HCT116 (cell line): ENCODE results near the gene KCNQ4. TPM values are rescaled to one million over a fixed set of nuclear protein-coding genes. Genes with fewer than 3 reads are reported as not detected.

ENCODE experiments used
- ATAC-seq: fragments of 200-7000 bp; cut with Tn5 transposase; 2 replicates; pipeline ENCODE4 v1.9.1; 2020; ENCODE audit warnings: mild to moderate bottlenecking, moderate library complexity
- BruUV-seq: library from RNA; stranded (reverse); fragments of 400-500 nt; replicated peaks from 2 replicates; lab custom pipeline; 2021; lab: Mats Ljungman, UMichigan
- CTCF ChIA-PET: fragments of 300-600 bp; sonication (Branson Sonifier 250); formaldehyde crosslinking; loops from one replicate; lab custom pipeline; 2021; ENCODE audit warnings: antibody characterized with exemption; lab: Charles Lee
- POLR2A ChIA-PET: fragments of 300-600, 350-600 bp; sonication (Branson Sonifier 250); formaldehyde crosslinking; loops from one replicate; lab custom pipeline; 2021; ENCODE audit warnings: antibody characterized with exemption; lab: Charles Lee
- RAD21 ChIA-PET, 2 experiments: fragments of 300-600 bp; sonication (Branson Sonifier 250); formaldehyde crosslinking; loops; one replicate each; lab custom pipeline; 2023; ENCODE audit warnings: low total read pairs in 2 of 2; ENCODE audit not compliant: uncharacterized antibody in 2 of 2, unreplicated experiment in 2 of 2, low non-redundant PET in 1 of 2; lab: Charles Lee
- DNase-seq: peaks from one replicate; pipeline ENCODE4 v3.0.0-alpha.2; 2010; ENCODE audit warnings: low read depth, low spot score
- H2AFZ ChIP-seq: fragments of 200-600 bp; shearing (Covaris generic), sonication (generic); 2 replicates; pipeline ENCODE4 v1.6.1; 2017; ENCODE audit warnings: low read depth, mixed run types, mixed read lengths, antibody characterized with exemption, low read length; ENCODE audit not compliant: poor library complexity, severe bottlenecking
- H3K27ac ChIP-seq: 2 replicates; pipeline ENCODE4 v1.5.1; 2012; ENCODE audit warnings: low read depth, low read length
- H3K27me3 ChIP-seq: fragments of 200-600 bp; sonication (generic); 2 replicates; pipeline ENCODE4 v1.6.1; 2016; ENCODE audit warnings: mixed run types, low read length, mixed read lengths; ENCODE audit not compliant: insufficient read depth
- H3K36me3 ChIP-seq, 2 experiments: fragments of 200-500 bp in 1 of 2; fragments of 200-600 bp in 1 of 2; sonication (Bioruptor generic) in 1 of 2; sonication (generic) in 1 of 2; 2 replicates each; pipeline versions ENCODE4 v1.5.1 to v1.6.1; 2014 to 2016; ENCODE audit warnings: low read length in 2 of 2, inconsistent platforms in 1 of 2, mixed read lengths in 1 of 2, mixed run types in 1 of 2; ENCODE audit not compliant: insufficient read depth in 2 of 2, control insufficient read depth in 1 of 2
- H3K4me1 ChIP-seq, 2 experiments: fragments of 200-600 bp in 1 of 2; sonication (generic) in 1 of 2; 2 replicates each; pipeline versions ENCODE4 v1.5.1 to v1.6.1; 2012 to 2017; ENCODE audit warnings: low read length in 2 of 2, inconsistent platforms in 1 of 2, mild to moderate bottlenecking in 1 of 2, mixed read lengths in 1 of 2, mixed run types in 1 of 2, moderate library complexity in 1 of 2; ENCODE audit not compliant: insufficient read depth in 2 of 2, control insufficient read depth in 1 of 2
- H3K4me2 ChIP-seq: fragments of 200-600 bp; sonication (generic); 2 replicates; pipeline ENCODE4 v1.6.1; 2017; ENCODE audit warnings: mixed run types, low read length, mixed read lengths
- H3K4me3 ChIP-seq, 2 experiments: fragments of 200-600 bp in 1 of 2; sonication (generic) in 1 of 2; replicated peaks in 1 of 2; 2 replicates each; pipeline ENCODE4 v1.5.1; 2011 to 2016; ENCODE audit warnings: low read length in 2 of 2, control low read depth in 1 of 2, low read depth in 1 of 2, mild to moderate bottlenecking in 1 of 2, mixed read lengths in 1 of 2, mixed run types in 1 of 2
- H3K79me2 ChIP-seq: fragments of 200-600 bp; sonication (generic); 2 replicates; pipeline ENCODE4 v1.6.1; 2017; ENCODE audit warnings: mild to moderate bottlenecking, mixed run types, low read length, moderate library complexity, mixed read lengths; ENCODE audit not compliant: insufficient read depth
- H3K9ac ChIP-seq: fragments of 200-600 bp; sonication (generic); 2 replicates; pipeline ENCODE4 v1.6.1; 2016; ENCODE audit warnings: low read length, mixed read lengths
- H3K9me2 ChIP-seq: fragments of 200-600 bp; sonication (generic), shearing (Covaris generic); 2 replicates; pipeline ENCODE4 v1.6.1; 2017; ENCODE audit warnings: mixed run types, mild to moderate bottlenecking, moderate library complexity; ENCODE audit not compliant: insufficient read depth
- H3K9me3 ChIP-seq, 2 experiments: fragments of 200-500 bp in 1 of 2; fragments of 200-600 bp in 1 of 2; sonication (Bioruptor generic) in 1 of 2; sonication (generic) in 1 of 2; 2 replicates each; pipeline ENCODE4 v1.6.1; 2014 to 2017; ENCODE audit warnings: low read length in 2 of 2, mixed read lengths in 2 of 2, inconsistent platforms in 1 of 2, low read depth in 1 of 2, mild to moderate bottlenecking in 1 of 2, mixed run types in 1 of 2, moderate library complexity in 1 of 2; ENCODE audit not compliant: control insufficient read depth in 1 of 2, insufficient read depth in 1 of 2
- H4K20me1 ChIP-seq: fragments of 200-600 bp; sonication (generic), shearing (Covaris generic); 2 replicates; pipeline ENCODE4 v1.6.1; 2017; ENCODE audit warnings: mixed run types, mild to moderate bottlenecking, moderate library complexity; ENCODE audit not compliant: insufficient read depth
- ATF3 ChIP-seq: IDR thresholded peaks from 2 replicates; pipeline ENCODE4 v1.6.1; 2012
- CBX3 ChIP-seq: IDR thresholded peaks from 2 replicates; pipeline ENCODE4 v1.6.1; 2012; ENCODE audit warnings: low read depth
- CEBPB ChIP-seq: IDR thresholded peaks from 2 replicates; pipeline ENCODE4 v1.6.1; 2012; ENCODE audit warnings: low read depth
- CTCF ChIP-seq, 3 experiments: fragments of 200-600 bp in 1 of 3; sonication (generic) in 1 of 3; IDR thresholded peaks in 2 of 3; conservative IDR thresholded peaks in 1 of 3; 2 replicates each; pipeline ENCODE4 v1.5.1; 2012 to 2017; ENCODE audit warnings: low read depth in 2 of 3, low read length in 2 of 3, antibody characterized with exemption in 1 of 3, borderline replicate concordance in 1 of 3, control low read depth in 1 of 3, mild to moderate bottlenecking in 1 of 3, mixed read lengths in 1 of 3, mixed run types in 1 of 3, moderate library complexity in 1 of 3; ENCODE audit not compliant: insufficient read depth in 1 of 3
- EZH2phosphoT487 ChIP-seq: fragments of 200-600 bp; IDR thresholded peaks from 2 replicates; pipeline ENCODE4 v1.6.1; 2018; ENCODE audit warnings: antibody characterized with exemption, borderline replicate concordance
- FOSL1 ChIP-seq: IDR thresholded peaks from 2 replicates; pipeline ENCODE4 v1.6.1; 2012; ENCODE audit warnings: low read depth
- JUND ChIP-seq: IDR thresholded peaks from 2 replicates; pipeline ENCODE4 v1.6.1; 2012
- TCF7L2 ChIP-seq: IDR thresholded peaks from 2 replicates; pipeline ENCODE4 v1.7.0; 2011; ENCODE audit warnings: borderline replicate concordance, inconsistent platforms; ENCODE audit not compliant: insufficient read depth, insufficient read length; ENCODE audit errors: extremely low read depth
- YY1 ChIP-seq: IDR thresholded peaks from 2 replicates; pipeline ENCODE4 v1.6.1; 2011; ENCODE audit warnings: low read length, low read depth, moderate library complexity, mild to moderate bottlenecking; ENCODE audit not compliant: insufficient replicate concordance; ENCODE audit errors: extremely low read depth
- ZBTB33 ChIP-seq: IDR thresholded peaks from 2 replicates; pipeline ENCODE4 v1.6.1; 2011; ENCODE audit warnings: mild to moderate bottlenecking, low read length, moderate library complexity; ENCODE audit not compliant: insufficient replicate concordance; ENCODE audit errors: extremely low read depth
- intact Hi-C: fragments of 100-400 bp; cut with micrococcal nuclease; formaldehyde crosslinking; loops from 2 replicates; pipeline ENCODE4 v1.10.0; 2022
- total RNA-seq: library from RNA; stranded (reverse); gene quantifications from one replicate; pipeline ENCODE4 v1.2.1, GENCODE V29; 2021; ENCODE audit not compliant: unreplicated experiment

The KCNQ4 gene
- total RNA-seq, 1 experiment from 2014 or later, result 4.1 TPM

- H3K9me3 ChIP-seq, result no peaks in the 10 kb centered on the region
- TF ChIP-seq CEBPB (no peak), FOSL1 (no peak), CTCF (IDR thresholded peaks at IDR 0.05 in 2 of 3, conservative IDR thresholded peaks at IDR 0.05 in 1 of 3; ENCODE audit: borderline replicate concordance in 1 of 3, insufficient read depth in 1 of 3, low read depth in 2 of 3, low read length in 2 of 3) (no peak), ZBTB33 (no peak), JUND (no peak), TCF7L2 (no peak), YY1 (no peak), CBX3 (no peak), EZH2phosphoT487 (no peak), ATF3 (no peak)
- TF ChIP-seq, all 23 proteins: peak for 0
- ChIA-PET CTCF (interaction anchor here (1.2 to 8.8 kb wide), 2 partner anchors 100 to 259 kb away, joined by 3 to 202 read pairs; no protein-coding TSS in a partner anchor), POLR2A (no interaction called here), RAD21 (no interaction called here)
- H4K20me1 ChIP-seq, result no peaks in the 10 kb centered on the region
- H3K4me1 ChIP-seq, result peaks cover 0 to 25% of the 10 kb centered on the region in 2 experiments; a peak in 2 of 4 replicates
- ATAC-seq, result no peak
- H3K79me2 ChIP-seq, result no peaks in the 10 kb centered on the region
- H3K9ac ChIP-seq, result no peak overlapping the region
- no peaks in the 10 kb centered on the region for H3K9me2 ChIP-seq
- BruUV-seq, result no TSS peak
- no peaks in the 10 kb centered on the region for H3K27me3 ChIP-seq
- intact Hi-C loops, result no loop called here
- no peak overlapping the region for H3K4me2 ChIP-seq
- H3K36me3 ChIP-seq, result no peaks in the 10 kb centered on the region
- DNase-seq, result no peak
- no peak overlapping the region for H2AFZ ChIP-seq
- no peak overlapping the region for H3K27ac ChIP-seq
- H3K4me3 ChIP-seq, result no peak overlapping the region
These were observed 68.1 kb downstream of the KCNQ4 start for GRCh38 chr1:40851643-40852042.
